CD4-positive, alpha-beta T cell treated with Interferon gamma for 1 hour (primary cell): ENCODE results near the gene BAAT.

Experiments
- DNase-seq: peaks from one replicate; pipeline ENCODE4 v3.0.0-alpha.2; 2020

Gene BAAT

DNA sequence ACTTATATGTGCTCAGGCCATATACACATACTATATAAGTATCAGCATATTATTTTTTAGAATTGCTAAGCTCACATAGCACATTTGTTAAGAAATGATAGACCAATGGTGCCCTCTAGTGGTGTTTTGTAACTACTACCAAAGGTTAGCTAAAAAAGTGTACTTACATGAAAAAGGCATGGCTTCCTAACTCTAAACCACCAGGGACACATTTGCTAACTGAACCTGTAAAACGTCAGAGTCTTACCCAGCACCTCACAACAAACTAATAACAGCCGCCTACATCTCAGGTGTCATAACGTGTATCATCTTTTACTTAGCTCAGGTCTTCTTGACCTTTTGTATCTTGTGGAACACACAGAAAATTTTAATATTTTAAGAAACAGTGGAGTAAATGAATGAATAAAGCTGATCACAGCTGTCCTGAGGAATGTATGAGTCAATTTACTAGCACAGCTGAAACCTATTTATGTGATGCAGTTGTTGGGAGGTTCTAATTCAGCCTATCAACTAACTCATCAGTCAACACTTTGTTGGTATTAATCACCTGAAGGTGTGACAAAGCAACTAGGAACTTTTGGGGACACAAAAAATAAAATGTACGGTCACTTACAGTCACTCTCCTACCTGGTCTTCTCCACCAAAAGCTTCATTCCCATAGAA is 72.9 kb downstream of the BAAT start:
- no peak for DNase-seq

DNA sequence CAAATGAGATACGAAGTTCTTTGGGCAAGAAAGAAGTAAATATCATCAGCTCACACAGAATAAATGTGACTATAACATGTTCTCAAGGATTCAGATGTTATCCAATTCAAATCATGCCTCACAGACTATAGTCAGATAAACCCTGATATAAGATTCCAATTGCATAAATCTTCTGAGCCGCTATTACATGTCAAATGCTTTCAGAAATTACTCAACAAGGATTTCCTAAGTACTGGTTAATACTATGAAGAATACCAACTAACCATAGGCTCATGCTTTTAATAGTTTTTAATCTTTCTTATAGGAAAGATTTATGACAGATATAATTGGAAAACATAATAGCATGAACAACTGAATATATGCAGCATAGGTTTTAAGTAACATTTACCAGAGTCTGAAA is 73.6 kb downstream of the BAAT start:
- no peak for DNase-seq
